IMR-90 (cell line): Measurements from ENCODE around the gene CA9. TPM values are rescaled to one million over a fixed set of nuclear protein-coding genes. Genes with fewer than 3 reads are reported as not detected.

ENCODE experiments used
- ATAC-seq: fragments of 200-7000 bp; cut with Tn5 transposase; 2 replicates; pipeline ENCODE4 v1.9.1; 2020; ENCODE audit warnings: low read depth, mild to moderate bottlenecking, moderate library complexity
- BruUV-seq: library from RNA; stranded (reverse); fragments of 400-500 nt; replicated peaks from 2 replicates; lab custom pipeline; 2021; lab: Mats Ljungman, UMichigan
- CTCF ChIA-PET: fragments of 300-600 bp; formaldehyde crosslinking; extraction: SDS; loops from one replicate; lab custom pipeline; 2021; ENCODE audit warnings: antibody characterized with exemption; lab: Yijun Ruan, JAX
- POLR2A ChIA-PET: fragments of 300-600 bp; sonication (Branson Sonifier 250); formaldehyde crosslinking; loops from one replicate; lab custom pipeline; 2022; ENCODE audit warnings: antibody characterized with exemption; ENCODE audit not compliant: unreplicated experiment; lab: Charles Lee
- DNase-seq: peaks from one replicate; pipeline ENCODE4 v3.0.0; 2013
- H2AFZ ChIP-seq: replicated peaks from 2 replicates; pipeline ENCODE3; 2013; ENCODE audit warnings: low read length, mild to moderate bottlenecking; ENCODE audit not compliant: poor library complexity
- H2AK5ac ChIP-seq: 2 replicates; pipeline ENCODE4 v1.6.1; 2013; ENCODE audit warnings: low read depth, low read length, inconsistent platforms
- H2AK9ac ChIP-seq: replicated peaks from 2 replicates; pipeline ENCODE3; 2013; ENCODE audit warnings: mild to moderate bottlenecking, low read depth, low read length, moderate library complexity; ENCODE audit not compliant: poor library complexity
- H2BK120ac ChIP-seq: 2 replicates; pipeline ENCODE4 v1.6.1; 2013; ENCODE audit warnings: low read depth, low read length, inconsistent platforms
- H2BK15ac ChIP-seq: 3 replicates; pipeline ENCODE4 v1.6.1; 2013; ENCODE audit warnings: low read depth, low read length, inconsistent platforms
- H2BK20ac ChIP-seq: 2 replicates; pipeline ENCODE4 v1.6.1; 2013; ENCODE audit warnings: low read depth, mild to moderate bottlenecking, inconsistent platforms, low read length, moderate library complexity
- H2BK5ac ChIP-seq: 2 replicates; pipeline ENCODE4 v1.6.1; 2013; ENCODE audit warnings: mild to moderate bottlenecking, low read depth, low read length, inconsistent platforms; ENCODE audit not compliant: poor library complexity, severe bottlenecking
- H3K14ac ChIP-seq: replicated peaks from 2 replicates; pipeline ENCODE4 v1.6.1; 2013; ENCODE audit warnings: low read depth, low read length, inconsistent platforms
- H3K18ac ChIP-seq: 2 replicates; pipeline ENCODE4 v1.6.1; 2013; ENCODE audit warnings: low read depth, low read length, control low read depth
- H3K23ac ChIP-seq: 2 replicates; pipeline ENCODE4 v1.6.1; 2013; ENCODE audit warnings: low read depth, low read length, inconsistent platforms
- H3K27ac ChIP-seq: 2 replicates; pipeline ENCODE4 v1.5.1; 2013; ENCODE audit warnings: mild to moderate bottlenecking, control low read depth, low read length; ENCODE audit not compliant: insufficient read depth
- H3K27me3 ChIP-seq: 2 replicates; pipeline ENCODE4 v1.6.1; 2013; ENCODE audit warnings: low read length; ENCODE audit not compliant: control insufficient read depth, insufficient read depth
- H3K36me3 ChIP-seq: 2 replicates; pipeline ENCODE4 v1.6.1; 2013; ENCODE audit warnings: low read length, mixed read lengths; ENCODE audit not compliant: control insufficient read depth, insufficient read depth
- H3K4ac ChIP-seq: 2 replicates; pipeline ENCODE4 v1.6.1; 2013; ENCODE audit warnings: low read depth, low read length, inconsistent platforms
- H3K4me1 ChIP-seq: 2 replicates; pipeline ENCODE4 v1.6.1; 2013; ENCODE audit warnings: low read length, mixed read lengths; ENCODE audit not compliant: control insufficient read depth, insufficient read depth
- H3K4me2 ChIP-seq: 2 replicates; pipeline ENCODE4 v1.6.1; 2013; ENCODE audit warnings: low read depth, mild to moderate bottlenecking, control low read depth, low read length, moderate library complexity
- H3K4me3 ChIP-seq: 2 replicates; pipeline ENCODE4 v1.5.1; 2013; ENCODE audit warnings: low read depth, mild to moderate bottlenecking, control low read depth, low read length, moderate library complexity; ENCODE audit not compliant: insufficient read depth
- H3K56ac ChIP-seq: 2 replicates; pipeline ENCODE4 v1.6.1; 2013; ENCODE audit warnings: low read length, inconsistent platforms; ENCODE audit not compliant: insufficient read depth; ENCODE audit errors: extremely low read depth
- H3K79me1 ChIP-seq, 2 experiments: 2 replicates each; pipeline ENCODE4 v1.6.1; 2013; ENCODE audit warnings: low read length in 2 of 2, inconsistent platforms in 1 of 2, low read depth in 1 of 2
- H3K9ac ChIP-seq: 2 replicates; pipeline ENCODE4 v1.6.1; 2013; ENCODE audit warnings: low read depth, low read length, control low read depth
- H3K9me1 ChIP-seq: 2 replicates; pipeline ENCODE4 v1.6.1; 2013; ENCODE audit warnings: low read length, inconsistent platforms; ENCODE audit not compliant: insufficient read depth
- H3K9me3 ChIP-seq: 2 replicates; pipeline ENCODE4 v1.6.1; 2013; ENCODE audit warnings: low read length; ENCODE audit not compliant: control insufficient read depth, insufficient read depth
- H4K20me1 ChIP-seq: 2 replicates; pipeline ENCODE4 v1.6.1; 2013; ENCODE audit warnings: low read length, inconsistent platforms; ENCODE audit not compliant: insufficient read depth
- H4K5ac ChIP-seq: 2 replicates; pipeline ENCODE4 v1.6.1; 2013; ENCODE audit warnings: mild to moderate bottlenecking, low read depth, low read length, control low read depth
- H4K8ac ChIP-seq, 2 experiments: 2 replicates each; pipeline ENCODE4 v1.6.1; 2013; ENCODE audit warnings: low read depth in 2 of 2, low read length in 2 of 2, control low read depth in 1 of 2, inconsistent platforms in 1 of 2
- H4K91ac ChIP-seq: 2 replicates; pipeline ENCODE4 v1.6.1; 2013; ENCODE audit warnings: low read depth, low read length, inconsistent platforms; ENCODE audit not compliant: insufficient read depth
- BHLHE40 ChIP-seq: fragments of 150-350 bp; IDR thresholded peaks from 2 replicates; pipeline ENCODE4 v1.6.1; 2016; ENCODE audit warnings: mild to moderate bottlenecking, low read depth, low read length
- CEBPB ChIP-seq: IDR thresholded peaks from 2 replicates; pipeline ENCODE4 v1.6.1; 2012; ENCODE audit warnings: low read depth, low read length, improper control_type of control experiment
- POLR2A ChIP-seq: IDR thresholded peaks from 2 replicates; pipeline ENCODE4 v1.6.1; 2012; ENCODE audit warnings: mild to moderate bottlenecking, low read depth, low read length
- WGBS, 2 experiments: methylation state at CpG; one replicate each; pipeline versions ENCODE4 v1.1.5 to v1.1.7; 2013; ENCODE audit warnings: missing lambda C conversion rate in 2 of 2; ENCODE audit not compliant: insufficient read length in 1 of 2; ENCODE audit errors: extremely low coverage in 2 of 2; 5-methylcytosine and 5-hydroxymethylcytosine counted together
- dilution Hi-C: fragments of 300-500 bp; cut with HindIII; formaldehyde crosslinking; loops from one replicate; pipeline ENCODE4 v1.14.3; 2018; ENCODE audit warnings: low sequenced_read_pairs; ENCODE audit not compliant: unreplicated experiment
- in situ Hi-C: fragments of 300-500 bp; cut with MboI; formaldehyde crosslinking; loops from 3 replicates; pipeline ENCODE4 v1.14.3; 2019; ENCODE audit warnings: low sequenced_read_pairs, inconsistent platforms, mixed read lengths
- intact Hi-C: fragments of 100-400 bp; cut with micrococcal nuclease; formaldehyde crosslinking; loops from 2 replicates; pipeline ENCODE4 v1.10.0; 2022
- microRNA-seq, 2 experiments: library from miRNA; stranded (forward) in 1 of 2; unstranded in 1 of 2; fragments of 10-50 nt in 1 of 2; fragments of <30 nt in 1 of 2; gene quantifications in 1 of 2; microRNA quantifications in 1 of 2; one replicate each; pipeline versions ENCODE3 to v1.1.0; 2013 to 2020; ENCODE audit not compliant: insufficient read depth in 1 of 2, insufficient read length in 1 of 2, unreplicated experiment in 1 of 2
- polyA plus RNA-seq, 3 experiments: library from polyadenylated mRNA; depleted of rRNA; stranded (reverse); fragments of >200 nt; gene quantifications; 2 replicates each; pipeline ENCODE4 v1.2.3, GENCODE V29; 2012; ENCODE audit warnings: low replicate concordance in 1 of 3
- small RNA-seq, 5 experiments: library from RNA; depleted of rRNA; stranded (forward); fragments of <200 nt; gene quantifications; one replicate each; pipeline ENCODE3, GENCODE V24; 2012
- total RNA-seq: library from RNA; depleted of rRNA; stranded (reverse); fragments of >200 nt; gene quantifications from 2 replicates; pipeline ENCODE4 v1.2.3, GENCODE V29; 2012; rRNA removed

CA9 gene
- total and polyA plus RNA-seq, 2 of the 4 experiments (the other 2 are of a cell fraction), result 0.54 to 3.9 TPM

DNA sequence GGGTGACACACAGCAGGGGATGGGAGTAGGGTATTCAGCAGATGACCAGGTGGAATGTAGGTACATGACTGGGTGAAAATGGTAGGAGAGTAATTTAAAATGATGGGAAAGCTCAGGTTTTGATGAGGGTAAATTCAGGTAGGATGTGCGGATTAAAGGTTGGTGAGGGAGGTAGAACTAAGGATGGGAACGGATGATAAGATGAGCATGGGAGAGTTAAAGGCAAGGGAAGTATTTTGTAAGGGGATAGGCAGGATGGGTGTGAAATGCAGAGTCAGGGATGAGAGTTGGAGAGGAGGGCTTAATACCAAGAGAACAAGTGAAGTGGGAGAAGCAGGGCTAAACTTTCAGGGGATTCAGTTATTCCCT lies 56.7 kb downstream of the CA9 start:
- no peaks in the 10 kb centered on the region for H3K9me3 ChIP-seq
- peak overlapping the region; percentile 98 for H2AK5ac ChIP-seq
- H3K27me3 ChIP-seq, result no peaks in the 10 kb centered on the region
- no peak overlapping the region for H2AFZ ChIP-seq
- H3K4me2 ChIP-seq, result peak overlapping the region; percentile 96
- peak overlapping the region; percentile 57 for H4K5ac ChIP-seq
- H3K9ac ChIP-seq, result peak overlapping the region; percentile 99
- peaks cover 17 to 73% of the 10 kb centered on the region in 2 experiments for H3K79me1 ChIP-seq
- H3K14ac ChIP-seq, result peak overlapping the region; percentile 99
- H2BK15ac ChIP-seq, result peak overlapping the region; percentile 67
- peak overlapping the region; percentile 82 to 91 for H4K8ac ChIP-seq
- no TSS peak for BruUV-seq
- peaks cover 25% of the 10 kb centered on the region for H3K4me1 ChIP-seq
- H2BK20ac ChIP-seq, result peak overlapping the region; percentile 66
- peak overlapping the region; percentile 99 for H4K91ac ChIP-seq
- H3K56ac ChIP-seq, result peak overlapping the region; percentile 98
- 79 to 100% methylated on average over 2 of the region's 2 CpGs for WGBS, 2 experiments
- H4K20me1 ChIP-seq, result peaks cover 28% of the 10 kb centered on the region
- in situ Hi-C loops, result no loop called here
- H3K4ac ChIP-seq, result peak overlapping the region; percentile 99
- intact Hi-C loops, result no loop called here
- CTCF ChIA-PET, result no interaction called here
- H3K9me1 ChIP-seq, result peaks cover 5% of the 10 kb centered on the region; the same call in 1 of the 2 replicates
- peak overlapping the region; percentile 94 for H2AK9ac ChIP-seq
- no peak for DNase-seq
- POLR2A ChIA-PET, result interaction anchor here (0.6 kb wide), 1 partner anchor 733 kb away, joined by 3 read pairs; no protein-coding TSS in a partner anchor
- peak overlapping the region; percentile 96 for H2BK5ac ChIP-seq
- peak overlapping the region; percentile 99 for H3K4me3 ChIP-seq
- peak overlapping the region; percentile 79 for H3K18ac ChIP-seq
- dilution Hi-C loops, result no loop called here
- peaks cover 6% of the 10 kb centered on the region for H3K36me3 ChIP-seq
- peak overlapping the region; percentile 80 for H2BK120ac ChIP-seq
- TF ChIP-seq BHLHE40, result no peak
- 0 out of 2 replicates have a peak, but pooled peaks have one; percentile 18 for TF ChIP-seq POLR2A
- TF ChIP-seq CEBPB, result no peak
- H3K27ac ChIP-seq, result peak overlapping the region; percentile 90
- no peak for ATAC-seq
- peak overlapping the region; percentile 100 for H3K23ac ChIP-seq

Small RNA genes lying within 50 kb of the gene (microRNA-seq; reads per million reads assigned to microRNA genes)
- gene MIR6852 (ENCODE audit: unreplicated experiment), result 1.5 reads per million
- not detected for gene RMRP (ENCODE audit: insufficient read depth, insufficient read length)
- gene RN7SL22P (ENCODE audit: insufficient read depth, insufficient read length), result not detected

Small RNA genes lying within 50 kb of the gene (small RNA-seq; reads per million reads assigned to genes)
- gene RMRP (0 reads per million in 5 experiments), gene RN7SL22P (0 reads per million in 5 experiments)

Other genes with a start within 250 kb of the CA9 start
- gene RUSC2, start 183.8 kb upstream of the CA9 start, total RNA-seq, result 17.4 and 18.3 TPM in 2 replicates
- 35.4 and 42.8 TPM in 2 replicates for gene RUSC2, start 183.8 kb upstream of the CA9 start, polyA plus RNA-seq (2012; rRNA removed)
- 3.1 and 3.4 TPM in 2 replicates for gene TESK1, start 68.7 kb upstream of the CA9 start, total RNA-seq
- 21.0 and 22.9 TPM in 2 replicates for gene TESK1, start 68.7 kb upstream of the CA9 start, polyA plus RNA-seq (2012; rRNA removed)
- gene CD72, start 55.5 kb upstream of the CA9 start, total RNA-seq, result 0.36 TPM in 1 of 2 replicates, not detected in the other
- gene CD72, start 55.5 kb upstream of the CA9 start, polyA plus RNA-seq (2012; rRNA removed), result 0.09 and 0.58 TPM in 2 replicates
- not detected in 2 replicates for gene SIT1, start 23.0 kb upstream of the CA9 start, total RNA-seq
- not detected in 2 replicates for gene SIT1, start 23.0 kb upstream of the CA9 start, polyA plus RNA-seq (2012; rRNA removed)
- 13,690 and 21,707 TPM in 2 replicates for gene RMRP, start 15.9 kb upstream of the CA9 start, total RNA-seq
- gene RMRP, start 15.9 kb upstream of the CA9 start, polyA plus RNA-seq (2012; rRNA removed), result 39.7 and 88.0 TPM in 2 replicates
- 6.8 and 10.0 TPM in 2 replicates for gene CCDC107, start 15.6 kb upstream of the CA9 start, total RNA-seq
- gene CCDC107, start 15.6 kb upstream of the CA9 start, polyA plus RNA-seq (2012; rRNA removed), result 21.1 and 24.4 TPM in 2 replicates
- 0.56 and 2.5 TPM in 2 replicates for gene ARHGEF39, start 8.7 kb upstream of the CA9 start, total RNA-seq
- gene ARHGEF39, start 8.7 kb upstream of the CA9 start, polyA plus RNA-seq (2012; rRNA removed), result 2.1 and 2.8 TPM in 2 replicates
- 960 and 1,994 TPM in 2 replicates for gene TPM2, start 16.0 kb downstream of the CA9 start, total RNA-seq
- 2,500 and 2,548 TPM in 2 replicates for gene TPM2, start 16.0 kb downstream of the CA9 start, polyA plus RNA-seq (2012; rRNA removed)
- gene TLN1, start 58.3 kb downstream of the CA9 start, total RNA-seq, result 337 and 346 TPM in 2 replicates
- gene TLN1, start 58.3 kb downstream of the CA9 start, polyA plus RNA-seq (2012; rRNA removed), result 224 and 228 TPM in 2 replicates
- gene CREB3, start 58.7 kb downstream of the CA9 start, total RNA-seq, result 105 and 106 TPM in 2 replicates
- 54.9 and 60.7 TPM in 2 replicates for gene CREB3, start 58.7 kb downstream of the CA9 start, polyA plus RNA-seq (2012; rRNA removed)
- gene GBA2, start 75.3 kb downstream of the CA9 start, total RNA-seq, result 14.2 and 18.1 TPM in 2 replicates
- 37.0 and 38.2 TPM in 2 replicates for gene GBA2, start 75.3 kb downstream of the CA9 start, polyA plus RNA-seq (2012; rRNA removed)
- gene RGP1, start 75.4 kb downstream of the CA9 start, total RNA-seq, result 10.2 and 10.8 TPM in 2 replicates
- gene RGP1, start 75.4 kb downstream of the CA9 start, polyA plus RNA-seq (2012; rRNA removed), result 13.5 and 14.3 TPM in 2 replicates
- not detected in 2 replicates for gene MSMP, start 80.3 kb downstream of the CA9 start, total RNA-seq
- gene MSMP, start 80.3 kb downstream of the CA9 start, polyA plus RNA-seq (2012; rRNA removed), result not detected in 2 replicates
- gene NPR2, start 117.7 kb downstream of the CA9 start, total RNA-seq, result 5.2 and 6.4 TPM in 2 replicates
- 29.9 and 35.7 TPM in 2 replicates for gene NPR2, start 117.7 kb downstream of the CA9 start, polyA plus RNA-seq (2012; rRNA removed)
- 0.28 and 0.72 TPM in 2 replicates for gene SPAG8, start 138.3 kb downstream of the CA9 start, total RNA-seq
- gene SPAG8, start 138.3 kb downstream of the CA9 start, polyA plus RNA-seq (2012; rRNA removed), result 0.62 and 0.84 TPM in 2 replicates
- 6.7 and 7.5 TPM in 2 replicates for gene HINT2, start 141.1 kb downstream of the CA9 start, total RNA-seq
- gene HINT2, start 141.1 kb downstream of the CA9 start, polyA plus RNA-seq (2012; rRNA removed), result 17.4 and 20.6 TPM in 2 replicates
- not detected in 2 replicates for gene FAM221B, start 154.8 kb downstream of the CA9 start, total RNA-seq
- gene FAM221B, start 154.8 kb downstream of the CA9 start, polyA plus RNA-seq (2012; rRNA removed), result not detected in 2 replicates
- gene TMEM8B, start 155.3 kb downstream of the CA9 start, total RNA-seq, result 0.56 and 0.72 TPM in 2 replicates
- 8.2 and 8.3 TPM in 2 replicates for gene TMEM8B, start 155.3 kb downstream of the CA9 start, polyA plus RNA-seq (2012; rRNA removed)
- not detected in 2 replicates for gene OR13J1, start 196.5 kb downstream of the CA9 start, total RNA-seq
- not detected in 2 replicates for gene OR13J1, start 196.5 kb downstream of the CA9 start, polyA plus RNA-seq (2012; rRNA removed)
- 1.1 and 1.7 TPM in 2 replicates for gene HRCT1, start 232.3 kb downstream of the CA9 start, total RNA-seq
- 3.9 and 4.4 TPM in 2 replicates for gene HRCT1, start 232.3 kb downstream of the CA9 start, polyA plus RNA-seq (2012; rRNA removed)
- 0.18 and 0.28 TPM in 2 replicates for gene SPAAR, start 235.6 kb downstream of the CA9 start, total RNA-seq
- 0.24 and 0.32 TPM in 2 replicates for gene SPAAR, start 235.6 kb downstream of the CA9 start, polyA plus RNA-seq (2012; rRNA removed)